SK-N-SH (cell line): Measurements from ENCODE around the gene ACVRL1.

Experiments used
- CHD2 ChIP-seq: fragments of 150-350 bp; IDR thresholded peaks from 2 replicates; pipeline ENCODE4 v1.6.1; 2018; ENCODE audit warnings: low read length; ENCODE audit not compliant: partially characterized antibody
- CTCF ChIP-seq: fragments of 200-600 bp; sonication (generic); IDR thresholded peaks from 2 replicates; pipeline ENCODE4 v1.6.1; 2017; ENCODE audit warnings: antibody characterized with exemption, mild to moderate bottlenecking, moderate library complexity
- GABPA ChIP-seq: IDR thresholded peaks from 2 replicates; pipeline ENCODE4 v1.4.0; 2012; ENCODE audit warnings: low read depth, mild to moderate bottlenecking
- RCOR1 ChIP-seq: fragments of 150-350 bp; IDR thresholded peaks from 2 replicates; pipeline ENCODE4 v1.6.1; 2017; ENCODE audit warnings: antibody characterized with exemption, low read length
- SIN3A ChIP-seq: IDR thresholded peaks from 2 replicates; pipeline ENCODE4 v1.6.1; 2012; ENCODE audit warnings: low read depth, mild to moderate bottlenecking, low read length, moderate library complexity, borderline replicate concordance
- TAF1 ChIP-seq: IDR thresholded peaks from 2 replicates; pipeline ENCODE4 v1.6.1; 2012; ENCODE audit warnings: low read depth, mild to moderate bottlenecking, low read length, moderate library complexity, borderline replicate concordance
- TF ChIP-seq, protein P1 (sequence below): IDR thresholded peaks from 2 replicates; pipeline ENCODE4; 2012
- TF ChIP-seq, protein P2 (sequence below): IDR thresholded peaks from 2 replicates; pipeline ENCODE4 v1.6.1; 2012; ENCODE audit warnings: mild to moderate bottlenecking, low read depth, low read length, moderate library complexity

GRCh38 chr12:51898506-51898905 lies 8.8 kb upstream of the ACVRL1 start:
- TF ChIP-seq CTCF (no peak), GABPA (no peak), TAF1 (no peak), RCOR1 (no peak), SIN3A (no peak), CHD2 (no peak)
- TF ChIP-seq, protein P1, sequence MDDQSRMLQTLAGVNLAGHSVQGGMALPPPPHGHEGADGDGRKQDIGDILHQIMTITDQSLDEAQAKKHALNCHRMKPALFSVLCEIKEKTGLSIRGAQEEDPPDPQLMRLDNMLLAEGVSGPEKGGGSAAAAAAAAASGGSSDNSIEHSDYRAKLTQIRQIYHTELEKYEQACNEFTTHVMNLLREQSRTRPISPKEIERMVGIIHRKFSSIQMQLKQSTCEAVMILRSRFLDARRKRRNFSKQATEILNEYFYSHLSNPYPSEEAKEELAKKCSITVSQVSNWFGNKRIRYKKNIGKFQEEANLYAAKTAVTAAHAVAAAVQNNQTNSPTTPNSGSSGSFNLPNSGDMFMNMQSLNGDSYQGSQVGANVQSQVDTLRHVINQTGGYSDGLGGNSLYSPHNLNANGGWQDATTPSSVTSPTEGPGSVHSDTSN, result no peak
- TF ChIP-seq, protein P2, sequence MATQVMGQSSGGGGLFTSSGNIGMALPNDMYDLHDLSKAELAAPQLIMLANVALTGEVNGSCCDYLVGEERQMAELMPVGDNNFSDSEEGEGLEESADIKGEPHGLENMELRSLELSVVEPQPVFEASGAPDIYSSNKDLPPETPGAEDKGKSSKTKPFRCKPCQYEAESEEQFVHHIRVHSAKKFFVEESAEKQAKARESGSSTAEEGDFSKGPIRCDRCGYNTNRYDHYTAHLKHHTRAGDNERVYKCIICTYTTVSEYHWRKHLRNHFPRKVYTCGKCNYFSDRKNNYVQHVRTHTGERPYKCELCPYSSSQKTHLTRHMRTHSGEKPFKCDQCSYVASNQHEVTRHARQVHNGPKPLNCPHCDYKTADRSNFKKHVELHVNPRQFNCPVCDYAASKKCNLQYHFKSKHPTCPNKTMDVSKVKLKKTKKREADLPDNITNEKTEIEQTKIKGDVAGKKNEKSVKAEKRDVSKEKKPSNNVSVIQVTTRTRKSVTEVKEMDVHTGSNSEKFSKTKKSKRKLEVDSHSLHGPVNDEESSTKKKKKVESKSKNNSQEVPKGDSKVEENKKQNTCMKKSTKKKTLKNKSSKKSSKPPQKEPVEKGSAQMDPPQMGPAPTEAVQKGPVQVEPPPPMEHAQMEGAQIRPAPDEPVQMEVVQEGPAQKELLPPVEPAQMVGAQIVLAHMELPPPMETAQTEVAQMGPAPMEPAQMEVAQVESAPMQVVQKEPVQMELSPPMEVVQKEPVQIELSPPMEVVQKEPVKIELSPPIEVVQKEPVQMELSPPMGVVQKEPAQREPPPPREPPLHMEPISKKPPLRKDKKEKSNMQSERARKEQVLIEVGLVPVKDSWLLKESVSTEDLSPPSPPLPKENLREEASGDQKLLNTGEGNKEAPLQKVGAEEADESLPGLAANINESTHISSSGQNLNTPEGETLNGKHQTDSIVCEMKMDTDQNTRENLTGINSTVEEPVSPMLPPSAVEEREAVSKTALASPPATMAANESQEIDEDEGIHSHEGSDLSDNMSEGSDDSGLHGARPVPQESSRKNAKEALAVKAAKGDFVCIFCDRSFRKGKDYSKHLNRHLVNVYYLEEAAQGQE, result no peak
